GM18873 (cell line): Measurements from ENCODE around the gene DCUN1D2.
"Not testable (repeated sequence)": the region's sequence is repeated elsewhere in the genome, so short reads cannot be mapped to it uniquely, and the experiment has no call there.

Source experiments
- ATAC-seq: cut with Tn5 transposase; IDR thresholded peaks from one replicate; pipeline ENCODE4 v1.9.1; 2021; ENCODE audit warnings: mild to moderate bottlenecking, moderate library complexity, moderate number of reproducible peaks; ENCODE audit not compliant: unreplicated experiment, low FRiP score

DCUN1D2 gene

GRCh38 chr13:113449693-113450347, 40.7 kb downstream of the DCUN1D2 start:
- no peak for ATAC-seq

DNA sequence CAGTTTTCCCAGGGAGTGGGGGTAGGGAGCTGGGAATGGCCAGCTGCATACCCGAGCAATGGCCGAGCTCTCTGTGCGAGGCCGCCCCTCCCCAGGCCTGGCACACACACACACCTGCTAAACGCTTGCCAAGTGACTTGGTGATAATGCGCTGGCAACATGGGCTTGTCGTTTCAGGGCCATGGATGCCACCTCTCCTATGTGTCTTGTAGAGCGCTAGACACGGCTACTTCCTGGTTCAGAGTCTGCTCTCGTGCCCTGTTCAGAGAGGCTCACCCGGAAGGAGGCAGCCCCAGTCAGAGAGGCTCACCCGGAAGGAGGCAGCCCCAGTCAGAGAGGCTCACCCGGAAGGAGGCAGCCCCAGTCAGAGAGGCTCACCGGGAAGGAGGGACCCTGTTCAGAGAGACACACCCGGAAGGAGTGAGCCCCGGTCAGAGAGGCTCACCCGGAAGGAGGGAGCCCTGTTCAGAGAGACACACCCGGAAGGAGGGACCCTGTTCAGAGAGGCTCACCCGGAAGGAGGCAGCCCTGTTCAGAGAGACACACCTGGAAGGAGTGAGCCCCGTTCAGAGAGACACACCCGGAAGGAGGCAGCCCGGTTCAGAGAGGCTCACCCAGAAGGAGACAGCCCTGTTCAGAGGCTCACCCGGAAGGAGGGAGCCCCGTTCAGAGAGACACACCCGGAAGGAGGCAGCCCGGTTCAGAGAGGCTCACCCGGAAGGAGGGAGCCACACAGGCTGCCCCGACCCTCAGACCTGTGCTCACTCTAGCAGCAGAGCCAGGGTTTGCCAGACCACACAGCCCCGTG, 41.4 kb downstream of the DCUN1D2 start:
- no peak for ATAC-seq

DNA sequence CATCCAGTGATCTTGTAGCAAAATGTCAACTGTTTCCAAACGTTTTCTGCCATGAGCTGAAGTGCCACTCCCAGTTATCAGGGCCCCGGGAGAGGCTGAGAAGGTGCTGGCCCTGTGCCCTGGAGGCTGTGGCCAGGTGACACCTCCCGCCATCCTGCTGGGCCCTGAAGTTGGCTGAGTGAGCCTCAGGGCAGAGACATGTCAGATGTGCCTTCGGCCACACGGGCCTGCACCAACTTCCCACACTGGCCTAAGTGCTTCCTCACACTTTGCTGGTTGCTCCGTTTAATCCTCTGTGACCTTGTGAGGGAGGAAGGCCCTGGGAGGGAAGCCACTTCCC, 42.0 kb downstream of the DCUN1D2 start:
- no peak for ATAC-seq

GRCh38 chr13:113447596-113447995, 42.9 kb downstream of the DCUN1D2 start:
- no peak for ATAC-seq

DNA sequence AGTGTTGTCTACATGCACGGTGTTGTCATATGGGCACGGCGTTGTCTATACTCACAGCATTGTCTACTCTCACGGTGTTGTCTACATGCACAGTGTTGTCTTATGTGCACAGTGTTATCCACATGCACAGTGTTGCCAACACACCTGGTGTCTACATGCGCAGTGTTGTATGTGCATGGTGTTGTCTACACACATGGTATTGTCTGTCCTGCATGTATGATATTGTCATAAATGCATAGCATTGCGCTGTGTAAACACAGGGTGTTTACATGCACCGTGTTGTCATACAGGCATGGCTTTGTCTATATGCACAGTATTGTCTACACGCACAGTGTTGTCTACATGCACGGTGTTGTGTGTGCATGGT, 44.0 kb downstream of the DCUN1D2 start:
- ATAC-seq: no peak

GRCh38 chr13:113445791-113446487, 44.6 kb downstream of the DCUN1D2 start:
- ATAC-seq: no peak

DNA sequence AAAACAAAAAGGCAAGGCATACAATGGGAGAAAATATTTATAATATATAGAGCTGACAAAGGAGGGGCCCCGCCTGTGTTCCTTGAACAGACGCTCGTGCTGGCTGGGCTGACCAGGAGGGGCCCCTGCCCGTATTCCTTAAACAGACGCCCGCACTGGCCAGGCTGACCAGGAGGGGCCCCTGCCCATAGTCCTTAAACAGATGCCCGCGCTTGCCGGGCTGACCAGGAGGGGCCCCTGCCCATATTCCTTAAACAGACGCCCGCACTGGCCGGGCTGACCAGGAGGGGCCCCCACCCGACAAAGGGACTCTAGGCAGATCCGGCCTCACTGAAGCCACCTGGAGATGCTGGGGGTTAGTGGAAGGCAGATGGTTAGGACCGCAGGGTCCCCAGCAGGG, 46.5 kb downstream of the DCUN1D2 start:
- ATAC-seq: no peak

- ATAC-seq: no peak
Observed at GRCh38 chr13:113442985-113443362, 47.5 kb downstream of the DCUN1D2 start.

- no peak for ATAC-seq
Observed at GRCh38 chr13:113442354-113442984, 48.0 kb downstream of the DCUN1D2 start.

DNA sequence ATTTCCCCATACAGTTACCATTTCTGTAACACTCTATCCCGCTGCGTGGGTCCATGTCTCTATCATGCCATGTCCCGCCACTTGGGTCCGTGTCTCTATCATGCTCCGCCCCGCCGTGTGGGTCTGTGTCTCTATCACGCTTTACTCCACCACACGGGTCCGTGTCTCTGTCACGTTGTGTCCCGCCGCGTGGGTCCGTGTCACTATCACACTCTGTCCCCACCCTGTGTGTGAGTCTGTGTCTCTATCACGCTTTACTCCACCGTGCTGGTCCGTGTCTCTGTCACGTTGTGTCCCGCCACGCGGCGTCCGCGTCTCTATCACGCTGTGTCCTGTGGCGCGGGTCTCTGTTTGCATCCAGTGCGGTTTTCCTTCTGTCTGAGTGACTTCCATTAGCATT, 48.9 kb downstream of the DCUN1D2 start:
- no peak for ATAC-seq

- ATAC-seq: no peak
Observed at GRCh38 chr13:113437408-113438010, 53.0 kb downstream of the DCUN1D2 start.

DNA sequence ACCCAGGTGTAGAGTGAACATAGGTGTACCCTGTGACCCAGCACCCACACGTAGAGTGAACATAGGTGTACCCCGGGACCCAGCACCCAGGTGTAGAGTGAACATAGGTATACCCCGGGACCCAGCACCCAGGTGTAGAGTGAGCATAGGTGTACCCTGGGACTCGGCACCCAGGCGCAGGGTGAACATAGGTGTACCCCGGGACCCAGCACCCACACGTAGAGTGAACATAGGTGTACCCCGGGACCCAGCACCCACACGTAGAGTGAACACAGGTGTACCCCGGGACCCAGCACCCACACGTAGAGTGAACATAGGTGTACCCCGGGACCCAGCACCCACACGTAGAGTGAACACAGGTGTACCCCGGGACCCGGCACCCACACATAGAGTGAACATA, 53.6 kb downstream of the DCUN1D2 start:
- ATAC-seq: not testable (repeated sequence)

GRCh38 chr13:113435907-113436306, 54.6 kb downstream of the DCUN1D2 start:
- not testable (repeated sequence) for ATAC-seq

- ATAC-seq: no peak
Observed at GRCh38 chr13:113433391-113433916, 57.1 kb downstream of the DCUN1D2 start.

GRCh38 chr13:113432506-113433270, 57.8 kb downstream of the DCUN1D2 start:
- ATAC-seq: no peak

DNA sequence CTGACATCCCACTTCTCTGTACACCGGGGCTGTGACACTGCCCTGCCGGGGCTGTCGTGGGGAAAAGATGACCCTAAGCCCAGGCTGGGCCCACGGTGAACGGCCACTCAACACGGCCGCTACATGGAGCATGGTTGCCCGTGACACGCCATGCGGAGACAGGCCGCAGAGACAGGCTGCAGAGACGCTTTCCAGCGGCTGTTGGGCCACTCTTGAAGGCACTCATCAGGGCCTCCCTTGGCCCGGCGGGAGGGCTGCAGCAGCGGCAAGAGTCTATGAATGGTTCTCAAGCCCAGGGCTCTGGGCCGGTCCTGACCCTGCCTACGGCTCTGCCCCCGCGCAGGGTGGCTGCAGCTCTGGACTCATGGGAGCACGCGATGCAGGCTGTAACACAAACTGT, 59.3 kb downstream of the DCUN1D2 start:
- no peak for ATAC-seq

GRCh38 chr13:113430378-113431110, 60.0 kb downstream of the DCUN1D2 start:
- no peak for ATAC-seq

DNA sequence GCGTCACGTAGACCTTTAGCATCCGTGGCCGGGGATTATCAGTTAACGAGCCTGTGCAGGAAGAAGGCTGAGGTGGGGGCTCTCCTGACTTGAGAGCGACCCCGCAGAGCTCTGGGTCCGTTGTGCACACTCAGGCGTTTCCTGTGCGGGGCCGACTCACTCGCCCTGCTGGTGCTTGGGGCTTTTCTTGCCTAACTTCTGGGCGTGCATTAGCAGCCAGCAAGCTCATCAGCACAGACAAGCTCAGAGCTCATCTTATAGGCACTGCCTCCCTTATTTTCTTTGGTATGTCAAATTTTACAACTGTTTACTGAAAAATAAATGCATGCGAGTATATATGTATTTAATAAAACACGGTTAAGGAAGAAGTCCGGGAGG, 60.9 kb downstream of the DCUN1D2 start:
- ATAC-seq: no peak
